Endodermal cell (in vitro differentiated cells): ENCODE data around the gene CCDC92. TPM values are rescaled to one million over a fixed set of nuclear protein-coding genes. Genes with fewer than 3 reads are reported as not detected.

ENCODE experiments used
- DNase-seq: peaks from one replicate; pipeline ENCODE4 v3.0.0-alpha.2; 2017
- H3K27ac ChIP-seq: 2 replicates; pipeline ENCODE4 v1.5.1; 2013; ENCODE audit warnings: mild to moderate bottlenecking, low read depth, low read length, moderate library complexity
- H3K27me3 ChIP-seq: 2 replicates; pipeline ENCODE4 v1.6.1; 2013; ENCODE audit warnings: mild to moderate bottlenecking, low read length, moderate library complexity; ENCODE audit not compliant: insufficient read depth, control insufficient read depth, poor library complexity, severe bottlenecking
- H3K36me3 ChIP-seq: 2 replicates; pipeline ENCODE4 v1.7.0; 2013; ENCODE audit warnings: mild to moderate bottlenecking, low read length, moderate library complexity; ENCODE audit not compliant: control insufficient read depth, insufficient read depth
- H3K4me1 ChIP-seq: one replicate; pipeline ENCODE4 v1.7.0; 2013; ENCODE audit warnings: low read length; ENCODE audit not compliant: control insufficient read depth, insufficient read depth
- H3K4me3 ChIP-seq: 2 replicates; pipeline ENCODE4 v1.5.1; 2013; ENCODE audit warnings: mild to moderate bottlenecking, low read length, moderate library complexity
- H3K9ac ChIP-seq: 2 replicates; pipeline ENCODE4 v1.6.1; 2013; ENCODE audit warnings: mild to moderate bottlenecking, low read length, moderate library complexity; ENCODE audit not compliant: poor library complexity, severe bottlenecking; ENCODE audit errors: extremely low read depth
- H3K9me3 ChIP-seq: 2 replicates; pipeline ENCODE4 v1.6.1; 2013; ENCODE audit warnings: mild to moderate bottlenecking, low read length, moderate library complexity; ENCODE audit not compliant: control insufficient read depth
- H3K27ac Mint-ChIP-seq: 2 replicates; pipeline ENCODE4 v1.8.0; 2020; ENCODE audit warnings: mixed read lengths
- H3K27me3 Mint-ChIP-seq: 2 replicates; pipeline ENCODE4 v1.8.0; 2021; ENCODE audit warnings: mild to moderate bottlenecking, mixed read lengths; ENCODE audit not compliant: insufficient read depth
- H3K36me3 Mint-ChIP-seq: 2 replicates; pipeline ENCODE4 v1.8.0; 2020; ENCODE audit warnings: low read depth, mixed read lengths
- H3K4me1 Mint-ChIP-seq: 2 replicates; pipeline ENCODE4 v1.8.0; 2020; ENCODE audit warnings: mixed read lengths
- H3K4me3 Mint-ChIP-seq: 2 replicates; pipeline ENCODE4 v1.8.0; 2020; ENCODE audit warnings: mild to moderate bottlenecking, moderate library complexity, mixed read lengths
- H3K9me3 Mint-ChIP-seq: 2 replicates; pipeline ENCODE4 v1.8.0; 2020; ENCODE audit warnings: mild to moderate bottlenecking, mixed read lengths
- CTCF ChIP-seq: fragments of 200-600 bp; sonication (generic); conservative IDR thresholded peaks from 2 replicates; pipeline ENCODE4 v1.5.0; 2021; ENCODE audit warnings: antibody characterized with exemption, mild to moderate bottlenecking
- WGBS, 2 experiments: methylation state at CpG; one replicate each; pipeline versions ENCODE4 v1.1.5 to v1.1.7; 2013; ENCODE audit warnings: missing lambda C conversion rate in 2 of 2, mixed read lengths in 1 of 2; ENCODE audit not compliant: insufficient coverage in 1 of 2, insufficient read length in 1 of 2; 5-methylcytosine and 5-hydroxymethylcytosine counted together
- total RNA-seq, 2 donors: library from RNA; stranded (reverse); fragmentation: NEBNext Ultra II Directional in 1 of 2; extraction: Animal tissue kit (Norgen Biotek cat#: 25700) in 1 of 2; gene quantifications; 2 replicates in 1 of 2; 3 replicates in 1 of 2; pipeline ENCODE4 v1.2.1, GENCODE V29; 2021

Gene CCDC92
- total RNA-seq, 2 donors from 2014 or later, result 37.9 to 45.1 TPM

- H3K9me3 ChIP-seq, result no peaks in the 10 kb centered on the region
- peaks cover 68% of the 10 kb centered on the region for H3K36me3 ChIP-seq
- Mint-ChIP-seq H3K9me3 (no peaks in the 10 kb centered on the region), H3K4me3 (no peak overlapping the region), H3K36me3 (peaks cover 48% of the 10 kb centered on the region), H3K4me1 (peaks cover 10% of the 10 kb centered on the region), H3K27ac (no peak overlapping the region), H3K27me3 (no peaks in the 10 kb centered on the region)
- H3K9ac ChIP-seq, result no peak overlapping the region
- no peak for DNase-seq
- peaks cover 4% of the 10 kb centered on the region for H3K4me1 ChIP-seq
- no peak overlapping the region for H3K4me3 ChIP-seq
- WGBS, 2 experiments, result 80 to 95% methylated on average over 1 to 3 of the region's 3 CpGs
- no peak overlapping the region for H3K27ac ChIP-seq
- TF ChIP-seq CTCF, result no peak
- no peaks in the 10 kb centered on the region for H3K27me3 ChIP-seq
Observed at GRCh38 chr12:124008595-124008994, 36.0 kb upstream of the CCDC92 start.

GRCh38 chr12:124007826-124008570 is 35.4 kb upstream of the CCDC92 start:
- Mint-ChIP-seq H3K27ac (no peak overlapping the region), H3K27me3 (no peaks in the 10 kb centered on the region), H3K4me3 (no peak overlapping the region), H3K9me3 (no peaks in the 10 kb centered on the region), H3K36me3 (peaks cover 42% of the 10 kb centered on the region), H3K4me1 (peaks cover 10% of the 10 kb centered on the region)
- no peak overlapping the region for H3K4me3 ChIP-seq
- H3K27me3 ChIP-seq, result no peaks in the 10 kb centered on the region
- peaks cover 4% of the 10 kb centered on the region for H3K4me1 ChIP-seq
- no peak overlapping the region for H3K9ac ChIP-seq
- no peak for TF ChIP-seq CTCF
- no peak overlapping the region for H3K27ac ChIP-seq
- peaks cover 65% of the 10 kb centered on the region for H3K36me3 ChIP-seq
- DNase-seq, result no peak
- H3K9me3 ChIP-seq, result no peaks in the 10 kb centered on the region
- 87 to 88% methylated on average over 6 to 9 of the region's 9 CpGs for WGBS, 2 experiments

GRCh38 chr12:124006846-124007713 is 34.4 kb upstream of the CCDC92 start:
- Mint-ChIP-seq H3K36me3 (peaks cover 34% of the 10 kb centered on the region), H3K4me1 (peaks cover 10% of the 10 kb centered on the region), H3K27me3 (no peaks in the 10 kb centered on the region), H3K4me3 (no peak overlapping the region), H3K9me3 (no peaks in the 10 kb centered on the region), H3K27ac (no peak overlapping the region)
- no peaks in the 10 kb centered on the region for H3K27me3 ChIP-seq
- 86 to 91% methylated on average over 10 to 14 of the region's 14 CpGs for WGBS, 2 experiments
- H3K27ac ChIP-seq, result peak overlapping the region; percentile 50
- H3K9ac ChIP-seq, result no peak overlapping the region
- no peak for TF ChIP-seq CTCF
- no peak for DNase-seq
- no peaks in the 10 kb centered on the region for H3K9me3 ChIP-seq
- no peak overlapping the region for H3K4me3 ChIP-seq
- H3K36me3 ChIP-seq, result peaks cover 63% of the 10 kb centered on the region
- peaks cover 4% of the 10 kb centered on the region for H3K4me1 ChIP-seq
